K562 (cell line): ENCODE measurements around the gene TMEM129. TPM values are rescaled to one million over a fixed set of nuclear protein-coding genes. Genes with fewer than 3 reads are reported as not detected.

Experiments used
- CBX3 ChIP-seq, 2 experiments: IDR thresholded peaks; 1 replicate in 1 of 2; 2 replicates in 1 of 2; pipeline ENCODE4 v1.6.1; 2012; ENCODE audit warnings: inconsistent platforms in 2 of 2, low read length in 2 of 2, borderline replicate concordance in 1 of 2, control low read depth in 1 of 2
- CTCF ChIP-seq, 3 experiments: IDR thresholded peaks in 2 of 3; conservative IDR thresholded peaks in 1 of 3; 2 replicates each; pipeline ENCODE4 v1.5.1; 2011 to 2012; ENCODE audit warnings: low read length in 3 of 3, mild to moderate bottlenecking in 3 of 3, control low read depth in 2 of 3, improper control_type of control experiment in 1 of 3, inconsistent platforms in 1 of 3, low read depth in 1 of 3, mixed read lengths in 1 of 3, moderate library complexity in 1 of 3; ENCODE audit not compliant: insufficient read depth in 2 of 3
- ELK3 ChIP-seq: fragments of 450-650 bp; formaldehyde crosslinking; IDR thresholded peaks from 2 replicates; pipeline ENCODE4 v1.4.0; 2020; ENCODE audit warnings: mild to moderate bottlenecking
- ERF ChIP-seq: fragments of 450-650 bp; formaldehyde crosslinking; IDR thresholded peaks from 2 replicates; pipeline ENCODE4 v1.4.0; 2020; ENCODE audit warnings: mild to moderate bottlenecking, mixed read lengths
- JUND ChIP-seq, 2 experiments: IDR thresholded peaks; 2 replicates in 1 of 2; 3 replicates in 1 of 2; pipeline ENCODE4 v1.6.1; 2011; ENCODE audit warnings: borderline replicate concordance in 2 of 2, low read depth in 2 of 2, low read length in 2 of 2, improper control_type of control experiment in 1 of 2, missing biosample characterization in 1 of 2, missing genetic modification characterization in 1 of 2, missing genetic modification reagents in 1 of 2
- RBFOX2 ChIP-seq: fragments of 200-400 bp; formaldehyde crosslinking; IDR thresholded peaks from 2 replicates; pipeline ENCODE4 v1.6.1; 2017; ENCODE audit warnings: low read depth, mild to moderate bottlenecking, low read length, moderate library complexity
- RBM39 ChIP-seq: fragments of 200-400 bp; formaldehyde crosslinking; optimal IDR thresholded peaks from 2 replicates; pipeline ENCODE3; 2018; ENCODE audit warnings: low read depth, low read length
- XRCC5 ChIP-seq: fragments of 200-400 bp; formaldehyde crosslinking; IDR thresholded peaks from 2 replicates; pipeline ENCODE4 v1.6.1; 2017; ENCODE audit warnings: low read depth, mild to moderate bottlenecking, low read length
- ZNF449 ChIP-seq: fragments of 250-450 bp; sonication (Bioruptor Pico); IDR thresholded peaks from 2 replicates; pipeline ENCODE4 v1.8.0; 2022; ENCODE audit warnings: moderate library complexity, mild to moderate bottlenecking, inconsistent platforms
- ZNF512 ChIP-seq: IDR thresholded peaks from 2 replicates; pipeline ENCODE4 v1.6.1; 2016; ENCODE audit warnings: missing genetic modification characterization, missing compliant biosample characterization
- polyA plus RNA-seq, 8 experiments: library from polyadenylated mRNA; depleted of rRNA in 4 of 8; stranded (reverse) in 5 of 8; unstranded in 3 of 8; fragments of >200 nt; fragmentation: Nextera tagmentation in 2 of 8; fragmentation: Illumina TruSeq in 1 of 8; extraction: Ambion mirVana in 2 of 8; extraction: Trizol in 1 of 8; gene quantifications; 2 replicates each; pipeline versions ENCODE4 v1.2.1 to v1.2.3, GENCODE V29; 2011 to 2014; ENCODE audit warnings: inconsistent platforms in 1 of 8, missing spikeins in 1 of 8
- total RNA-seq, 7 experiments: library from RNA; depleted of rRNA in 6 of 7; stranded (reverse); fragments of >200 nt in 6 of 7; fragmentation: Illumina TruSeq in 2 of 7; extraction: Trizol in 2 of 7; gene quantifications; 2 replicates each; pipeline versions ENCODE4 v1.2.1 to v1.2.3, GENCODE V29; 2011 to 2021; ENCODE audit warnings: low replicate concordance in 1 of 7

TMEM129 gene
- total and polyA plus RNA-seq, 9 of the 15 experiments (the other 6 are each of a cell fraction or from before 2014, with no cell fraction given), result 0.34 to 47.2 (median 18.8) TPM

- TF ChIP-seq CTCF (IDR thresholded peaks at IDR 0.05 in 2 of 3, conservative IDR thresholded peaks at IDR 0.05 in 1 of 3; ENCODE audit: insufficient read depth in 2 of 3, low read depth in 1 of 3, low read length in 3 of 3) (peak; percentile 80 to 99 (median 92)), ELK3 (no peak), ZNF449 (CRISPR knock-in tag) (no peak), RBFOX2 (peak; percentile 39), ZNF512 (tag) (no peak), RBM39 (no peak), CBX3 (IDR thresholded peaks at IDR 0.05; ENCODE audit: borderline replicate concordance in 1 of 2, low read length in 2 of 2) (0 out of 3 replicates have a peak, but pooled peaks of 1 of the 2 experiments have one; percentile 10), XRCC5 (peak; percentile 93), ERF (CRISPR knock-in tag) (no peak), JUND (IDR thresholded peaks at IDR 0.05; ENCODE audit: borderline replicate concordance, low read depth, low read length) (0 out of 2 replicates have a peak, but pooled peaks have one; percentile 11), JUND (tag; IDR thresholded peaks at IDR 0.05; ENCODE audit: borderline replicate concordance, low read depth, low read length) (no peak)
Observed at GRCh38 chr4:1726146-1726934, 5.2 kb upstream of the TMEM129 start (continued).
